NT2/D1 (cell line): Measurements from ENCODE around the gene MAPK10.

ENCODE experiments used
- SUZ12 ChIP-seq: IDR thresholded peaks from 2 replicates; pipeline ENCODE4 v1.6.1; 2011; ENCODE audit not compliant: insufficient read length, insufficient read depth; ENCODE audit errors: extremely low read depth
- YY1 ChIP-seq: IDR thresholded peaks from 2 replicates; pipeline ENCODE4 v1.6.1; 2011; ENCODE audit not compliant: insufficient read length, insufficient read depth
- ZNF274 ChIP-seq: IDR thresholded peaks from 2 replicates; pipeline ENCODE4 v1.6.1; 2011; ENCODE audit warnings: mild to moderate bottlenecking, low read depth, low read length

- TF ChIP-seq YY1, result no peak
- no peak for TF ChIP-seq ZNF274
- TF ChIP-seq SUZ12, result no peak
These were observed 358.3 kb downstream of the MAPK10 start for GRCh38 chr4:86001591-86001990.
